Stimulated activated CD8-positive, alpha-beta memory T cell treated with anti-CD3 and anti-CD28 coated beads, Interleukin-4, amount 100 ng/mL, for 48 hours (primary cell): Measurements from ENCODE around the gene PPP4R3A.
"Not testable (repeated sequence)": the region's sequence is repeated elsewhere in the genome, so short reads cannot be mapped to it uniquely, and the experiment has no call there.

Source experiments
- DNase-seq: peaks from one replicate; pipeline ENCODE4 v3.0.0-alpha.2; 2020

PPP4R3A gene

GRCh38 chr14:91429385-91429784 is 80.7 kb downstream of the PPP4R3A start:
- DNase-seq = no peak

- not testable (repeated sequence) for DNase-seq
These were observed 81.2 kb downstream of the PPP4R3A start for GRCh38 chr14:91428931-91429330.

GRCh38 chr14:91425531-91425944 is 84.6 kb downstream of the PPP4R3A start:
- not testable (repeated sequence) for DNase-seq

- DNase-seq = no peak
These were observed 85.1 kb downstream of the PPP4R3A start for GRCh38 chr14:91424813-91425530.

GRCh38 chr14:91420686-91421085 is 89.4 kb downstream of the PPP4R3A start:
- no peak for DNase-seq

GRCh38 chr14:91419451-91419850 is 90.7 kb downstream of the PPP4R3A start:
- no peak for DNase-seq

- DNase-seq = no peak
These were observed 91.1 kb downstream of the PPP4R3A start for GRCh38 chr14:91419044-91419397.

GRCh38 chr14:91418387-91419043 is 91.6 kb downstream of the PPP4R3A start:
- DNase-seq = peak; percentile 94

- DNase-seq = peak; percentile 68
These were observed 92.1 kb downstream of the PPP4R3A start for GRCh38 chr14:91417983-91418386.

GRCh38 chr14:91417120-91417982 is 92.8 kb downstream of the PPP4R3A start, which contains the start of gene CCDC88C:
CCDC88C (minus strand) TSS chr14:91417820; CDS start chr14:91417690, 130 bp downstream.
- peak; percentile 78 for DNase-seq

GRCh38 chr14:91416744-91417119 is 93.4 kb downstream of the PPP4R3A start:
- DNase-seq = no peak

- DNase-seq = peak; percentile 77
These were observed 94.0 kb downstream of the PPP4R3A start for GRCh38 chr14:91415794-91416743.

- DNase-seq = no peak
These were observed 95.7 kb downstream of the PPP4R3A start for GRCh38 chr14:91414475-91414833.

GRCh38 chr14:91413547-91414474 is 96.3 kb downstream of the PPP4R3A start:
- DNase-seq = peak; percentile 50

- DNase-seq = peak; percentile 23
These were observed 97.2 kb downstream of the PPP4R3A start for GRCh38 chr14:91412939-91413338.

GRCh38 chr14:91410771-91411536 is 99.2 kb downstream of the PPP4R3A start:
- peak; percentile 40 for DNase-seq

GRCh38 chr14:91409928-91410718 is 100.0 kb downstream of the PPP4R3A start:
- peak; percentile 38 for DNase-seq

- not testable (repeated sequence) for DNase-seq
These were observed 100.9 kb downstream of the PPP4R3A start for GRCh38 chr14:91409240-91409639.
